SJSA1 (cell line): ENCODE data around the gene FKRP. TPM values are rescaled to one million over a fixed set of nuclear protein-coding genes. Genes with fewer than 3 reads are reported as not detected.
"Not testable (repeated sequence)": the region's sequence is repeated elsewhere in the genome, so short reads cannot be mapped to it uniquely, and the experiment has no call there.

Experiments
- DNase-seq, 2 experiments: peaks; one replicate each; pipeline ENCODE4 v3.0.0-alpha.2; 2015 to 2020; ENCODE audit warnings: low spot score in 2 of 2, low read depth in 1 of 2
- H3K27ac ChIP-seq: fragments of 250-450 bp; sonication (Bioruptor Pico); 2 replicates; pipeline ENCODE4 v1.5.1; 2020; ENCODE audit warnings: mild to moderate bottlenecking, moderate library complexity
- H3K27me3 ChIP-seq: fragments of 250-450 bp; sonication (Bioruptor Pico); replicated peaks from 2 replicates; pipeline ENCODE4 v1.5.1; 2020; ENCODE audit warnings: mild to moderate bottlenecking, moderate library complexity
- H3K36me3 ChIP-seq: fragments of 250-450 bp; sonication (Bioruptor Pico); 2 replicates; pipeline ENCODE4 v1.5.1; 2020; ENCODE audit warnings: mild to moderate bottlenecking
- H3K4me1 ChIP-seq: fragments of 250-450 bp; sonication (Bioruptor Pico); replicated peaks from 2 replicates; pipeline ENCODE4 v1.6.1; 2021; ENCODE audit warnings: mild to moderate bottlenecking
- H3K4me3 ChIP-seq: fragments of 250-450 bp; sonication (Bioruptor Pico); 2 replicates; pipeline ENCODE4 v1.5.1; 2020; ENCODE audit warnings: mild to moderate bottlenecking
- H3K9me3 ChIP-seq: fragments of 250-450 bp; sonication (Bioruptor Pico); replicated peaks from 2 replicates; pipeline ENCODE4 v1.5.1; 2020; ENCODE audit warnings: mild to moderate bottlenecking
- total RNA-seq: library from RNA; depleted of rRNA; stranded (reverse); fragments of >200 nt; shearing (Covaris generic); gene quantifications from 2 replicates; pipeline ENCODE4 v1.2.3, GENCODE V29; 2014

Gene FKRP
- total RNA-seq, 1 experiment from 2014 or later = 48.7 TPM

- no peaks in the 10 kb centered on the region for H3K9me3 ChIP-seq
- peaks cover 60% of the 10 kb centered on the region for H3K36me3 ChIP-seq
- peak within 1 kb of the TSS; percentile 89 for H3K27ac ChIP-seq
- peak in 1 of 2 experiments; percentile 39 for DNase-seq
- H3K4me1 ChIP-seq = peaks cover 10% of the 10 kb centered on the region
- H3K27me3 ChIP-seq = no peaks in the 10 kb centered on the region
- H3K4me3 ChIP-seq = peak within 1 kb of the TSS; percentile 100
These were observed 612 bp downstream of the FKRP start, which contains the start of gene STRN4 for GRCh38 chr19:46746281-46747057. Gene STRN4 (minus strand): TSS chr19:46746450. CDS start chr19:46746430, 20 bp downstream.

GRCh38 chr19:46748325-46749109 lies 2.7 kb downstream of the FKRP start:
- DNase-seq = peak; percentile 45 to 78
- Histone ChIP-seq H3K4me3 (no peak overlapping the region), H3K27me3 (no peaks in the 10 kb centered on the region), H3K36me3 (peaks cover 52% of the 10 kb centered on the region), H3K9me3 (no peaks in the 10 kb centered on the region), H3K4me1 (peaks cover 10% of the 10 kb centered on the region), H3K27ac (no peak overlapping the region)

DNA sequence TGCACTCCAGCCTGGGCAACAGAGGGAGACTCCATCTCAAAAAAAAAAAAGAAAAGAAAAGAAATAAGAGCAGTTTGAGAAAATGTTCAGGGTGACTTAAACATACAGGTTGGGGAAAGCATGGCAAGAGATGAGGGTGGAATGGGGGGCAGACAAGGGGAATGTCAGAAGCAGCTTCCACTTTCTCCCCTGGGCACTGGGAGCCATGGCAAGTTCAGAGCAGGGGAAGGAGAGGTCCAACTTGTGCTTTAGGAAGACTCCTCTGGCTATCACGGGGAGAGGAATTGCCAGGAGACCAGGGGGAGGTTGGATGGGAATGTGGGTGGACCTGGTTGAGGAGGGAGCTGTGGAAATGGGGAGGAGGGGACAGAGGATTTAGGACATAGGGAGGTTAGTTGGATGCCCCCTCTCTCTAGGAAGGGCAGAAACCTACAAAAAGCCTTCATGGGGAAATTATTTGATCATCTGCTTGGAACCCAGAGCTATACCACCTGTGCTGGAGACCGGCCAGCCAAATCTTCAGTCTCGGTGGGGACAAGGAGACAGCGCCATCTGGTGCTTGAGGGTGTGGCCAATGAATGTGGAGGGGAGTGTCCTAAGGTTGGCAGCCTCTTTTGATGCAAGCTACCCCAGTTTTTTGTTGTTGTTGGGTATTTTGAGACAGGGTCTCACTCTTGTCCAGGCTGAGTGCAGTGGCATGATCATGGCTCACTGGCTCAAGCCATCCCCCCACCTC lies 7.7 kb downstream of the FKRP start:
- no peak overlapping the region for H3K27ac ChIP-seq
- H3K4me1 ChIP-seq = peaks cover 5% of the 10 kb centered on the region; the same call in 1 of the 2 replicates
- H3K4me3 ChIP-seq = no peak overlapping the region
- H3K27me3 ChIP-seq = no peaks in the 10 kb centered on the region
- no peaks in the 10 kb centered on the region for H3K9me3 ChIP-seq
- DNase-seq = no peak
- peaks cover 57% of the 10 kb centered on the region for H3K36me3 ChIP-seq

- peaks cover 5% of the 10 kb centered on the region; the same call in 1 of the 2 replicates for H3K4me1 ChIP-seq
- H3K4me3 ChIP-seq = no peak overlapping the region
- H3K36me3 ChIP-seq = peaks cover 47% of the 10 kb centered on the region
- H3K27me3 ChIP-seq = no peaks in the 10 kb centered on the region
- H3K9me3 ChIP-seq = no peaks in the 10 kb centered on the region
- H3K27ac ChIP-seq = no peak overlapping the region
- no peak for DNase-seq
These were observed 9.4 kb downstream of the FKRP start for GRCh38 chr19:46755077-46755852.

- no peaks in the 10 kb centered on the region for H3K9me3 ChIP-seq
- no peak for DNase-seq
- peaks cover 8% of the 10 kb centered on the region; the same call in 1 of the 2 replicates for H3K4me1 ChIP-seq
These were observed 10.1 kb downstream of the FKRP start for GRCh38 chr19:46755853-46756543.

GRCh38 chr19:46756544-46756888 lies 10.7 kb downstream of the FKRP start:
- Histone ChIP-seq H3K9me3 (no peaks in the 10 kb centered on the region), H3K27ac (no peak overlapping the region), H3K4me3 (no peak overlapping the region), H3K27me3 (no peaks in the 10 kb centered on the region), H3K36me3 (peaks cover 38% of the 10 kb centered on the region), H3K4me1 (peaks cover 10% of the 10 kb centered on the region; the same call in 1 of the 2 replicates)
- no peak for DNase-seq

More at GRCh38 chr19:46755853-46756543, 10.1 kb downstream of the FKRP start:
- Histone ChIP-seq H3K27ac (no peak overlapping the region), H3K27me3 (no peaks in the 10 kb centered on the region), H3K36me3 (peaks cover 40% of the 10 kb centered on the region), H3K4me3 (no peak overlapping the region)

- Histone ChIP-seq H3K4me1 (peaks cover 10% of the 10 kb centered on the region; the same call in 1 of the 2 replicates), H3K27ac (no peak overlapping the region)
These were observed 13.3 kb downstream of the FKRP start for GRCh38 chr19:46759206-46759605.

DNA sequence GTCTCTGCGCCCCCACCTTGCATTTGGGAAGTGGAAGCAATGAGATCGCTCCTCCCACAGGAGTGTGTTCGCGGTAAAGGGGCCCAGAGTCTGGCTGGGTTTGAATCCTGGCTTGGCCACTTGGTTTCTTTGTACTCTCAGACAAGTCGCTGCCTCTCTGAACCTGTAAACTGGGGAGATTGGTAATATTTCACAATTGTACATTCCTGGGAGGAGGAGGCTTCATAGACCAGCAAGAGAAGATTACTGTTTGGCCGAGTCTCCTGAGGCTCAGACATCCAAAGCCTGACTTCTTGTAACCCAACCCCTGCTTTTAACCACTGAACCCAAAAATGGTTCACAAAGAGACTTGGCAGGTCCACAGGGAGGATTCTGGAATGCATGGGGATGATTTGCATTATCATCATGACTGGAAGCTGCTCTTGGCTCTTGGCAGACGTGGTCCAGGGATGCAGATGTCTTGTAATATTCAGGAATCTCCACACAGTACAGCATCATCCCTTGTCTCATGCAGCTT lies 14.0 kb downstream of the FKRP start:
- no peak for DNase-seq
- no peak overlapping the region for H3K27ac ChIP-seq
- no peaks in the 10 kb centered on the region for H3K9me3 ChIP-seq
- H3K27me3 ChIP-seq = no peaks in the 10 kb centered on the region
- no peak overlapping the region for H3K4me3 ChIP-seq
- peaks cover 23% of the 10 kb centered on the region for H3K36me3 ChIP-seq
- peaks cover 10% of the 10 kb centered on the region; the same call in 1 of the 2 replicates for H3K4me1 ChIP-seq

More at GRCh38 chr19:46759206-46759605, 13.3 kb downstream of the FKRP start:
- peaks cover 23% of the 10 kb centered on the region for H3K36me3 ChIP-seq
- H3K27me3 ChIP-seq = no peaks in the 10 kb centered on the region
- no peak for DNase-seq
- H3K9me3 ChIP-seq = no peaks in the 10 kb centered on the region
- H3K4me3 ChIP-seq = no peak overlapping the region

DNA sequence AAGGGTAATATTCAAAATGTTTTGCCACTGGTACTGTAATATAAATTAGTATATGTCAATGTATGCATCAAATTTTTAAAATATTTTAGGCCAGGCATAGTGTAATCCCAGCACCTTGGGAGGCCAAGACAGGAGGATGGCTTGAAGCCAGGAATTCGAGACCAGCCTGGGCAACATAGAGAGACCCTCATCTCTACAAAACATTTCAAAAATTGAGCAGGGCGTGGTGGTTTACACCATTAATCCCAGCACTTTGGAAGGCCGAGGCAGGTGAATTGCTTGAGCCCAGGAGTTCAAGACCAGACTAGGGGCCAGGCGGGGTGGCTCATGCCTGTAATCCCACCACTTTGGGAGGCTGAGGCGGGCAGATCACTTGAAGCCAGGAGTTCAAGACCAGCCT lies 14.5 kb downstream of the FKRP start:
- H3K27ac ChIP-seq = no peak overlapping the region
- no peak overlapping the region for H3K4me3 ChIP-seq
- no peaks in the 10 kb centered on the region for H3K9me3 ChIP-seq
- peaks cover 10% of the 10 kb centered on the region; the same call in 1 of the 2 replicates for H3K4me1 ChIP-seq
- peaks cover 23% of the 10 kb centered on the region for H3K36me3 ChIP-seq
- no peak for DNase-seq
- H3K27me3 ChIP-seq = no peaks in the 10 kb centered on the region

DNA sequence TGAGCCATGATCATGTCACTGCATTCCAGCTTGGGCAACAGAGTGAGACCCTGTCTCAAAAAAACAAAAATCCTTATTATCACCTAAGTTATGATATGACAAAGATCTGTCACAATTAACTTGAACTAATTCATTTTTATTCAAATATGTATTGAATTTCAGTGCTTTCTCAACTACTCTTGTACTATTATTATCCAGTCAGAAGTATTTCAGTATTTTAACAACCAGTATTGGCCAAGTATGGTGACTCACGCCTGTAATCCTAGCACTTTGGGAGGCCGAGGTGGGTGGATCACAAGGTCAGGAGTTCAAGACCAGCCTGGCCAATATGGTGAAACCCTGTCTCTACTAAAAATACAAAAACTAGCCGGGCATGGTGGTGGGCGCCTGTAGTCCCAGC lies 15.0 kb downstream of the FKRP start:
- H3K36me3 ChIP-seq = peaks cover 23% of the 10 kb centered on the region
- H3K27me3 ChIP-seq, H3K4me1 ChIP-seq, H3K4me3 ChIP-seq, H3K9me3 ChIP-seq, DNase-seq, H3K27ac ChIP-seq: not testable (repeated sequence)

- H3K27me3 ChIP-seq = no peaks in the 10 kb centered on the region
These were observed 15.6 kb downstream of the FKRP start for GRCh38 chr19:46761418-46761831.

GRCh38 chr19:46762245-46762890 lies 16.5 kb downstream of the FKRP start:
- H3K4me3 ChIP-seq = no peak overlapping the region

More at GRCh38 chr19:46761418-46761831, 15.6 kb downstream of the FKRP start:
- Histone ChIP-seq H3K4me1 (peaks cover 10% of the 10 kb centered on the region; the same call in 1 of the 2 replicates), H3K4me3 (no peak overlapping the region), H3K27ac (no peak overlapping the region), H3K36me3 (peaks cover 20% of the 10 kb centered on the region), H3K9me3 (no peaks in the 10 kb centered on the region)
- no peak for DNase-seq

More at GRCh38 chr19:46762245-46762890, 16.5 kb downstream of the FKRP start:
- no peak for DNase-seq
- Histone ChIP-seq H3K36me3 (peaks cover 10% of the 10 kb centered on the region), H3K27ac (no peak overlapping the region), H3K27me3 (no peaks in the 10 kb centered on the region), H3K9me3 (no peaks in the 10 kb centered on the region), H3K4me1 (peaks cover 6% of the 10 kb centered on the region; the same call in 1 of the 2 replicates)
